Brain pericyte (primary cell): Measurements from ENCODE around the gene FCER1G.

ENCODE experiments used
- DNase-seq: peaks from one replicate; pipeline ENCODE4 v3.0.0-alpha.2; 2012; ENCODE audit warnings: low read depth, low spot score

FCER1G gene

GRCh38 chr1:161266202-161266601 lies 51.1 kb downstream of the FCER1G start:
- no peak for DNase-seq

DNA sequence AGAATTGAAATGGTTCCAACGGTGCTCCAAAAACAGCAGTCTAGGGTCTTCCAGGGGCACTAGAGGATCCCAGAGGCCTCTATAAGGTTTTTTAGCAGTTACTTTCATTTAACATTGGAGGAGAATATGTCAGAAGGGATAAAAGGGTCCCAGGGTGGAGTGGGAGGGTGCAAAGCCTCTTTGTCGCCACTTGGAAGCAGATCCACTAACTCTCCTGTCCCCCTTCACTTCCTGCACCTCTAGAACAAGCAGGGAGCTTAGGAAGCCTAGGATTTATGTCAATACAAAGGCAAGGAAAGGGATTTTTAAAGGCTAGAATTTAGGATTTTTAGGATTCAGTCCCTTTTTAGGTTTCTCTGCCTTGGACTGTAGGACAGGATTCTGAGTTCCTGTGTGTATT lies 51.7 kb downstream of the FCER1G start:
- no peak for DNase-seq

GRCh38 chr1:161267321-161267720 lies 52.2 kb downstream of the FCER1G start:
- no peak for DNase-seq
